Stimulated activated CD4-positive, alpha-beta T cell treated with anti-CD3 and anti-CD28 coated beads, Interleukin-15, amount 100 ng/mL, for 48 hours (primary cell): ENCODE measurements around the gene ATXN10.
"Not testable (repeated sequence)": the region's sequence is repeated elsewhere in the genome, so short reads cannot be mapped to it uniquely, and the experiment has no call there.

Source experiments
- DNase-seq, 2 donors: peaks; one replicate each; pipeline ENCODE4 v3.0.0-alpha.2; 2020; ENCODE audit warnings: low read depth in 2 of 2

The ATXN10 gene, protein sequence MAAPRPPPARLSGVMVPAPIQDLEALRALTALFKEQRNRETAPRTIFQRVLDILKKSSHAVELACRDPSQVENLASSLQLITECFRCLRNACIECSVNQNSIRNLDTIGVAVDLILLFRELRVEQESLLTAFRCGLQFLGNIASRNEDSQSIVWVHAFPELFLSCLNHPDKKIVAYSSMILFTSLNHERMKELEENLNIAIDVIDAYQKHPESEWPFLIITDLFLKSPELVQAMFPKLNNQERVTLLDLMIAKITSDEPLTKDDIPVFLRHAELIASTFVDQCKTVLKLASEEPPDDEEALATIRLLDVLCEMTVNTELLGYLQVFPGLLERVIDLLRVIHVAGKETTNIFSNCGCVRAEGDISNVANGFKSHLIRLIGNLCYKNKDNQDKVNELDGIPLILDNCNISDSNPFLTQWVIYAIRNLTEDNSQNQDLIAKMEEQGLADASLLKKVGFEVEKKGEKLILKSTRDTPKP

GRCh38 chr22:45671783-45672563 lies at the start of gene ATXN10:
ATXN10 (plus strand) TSS chr22:45671834; CDS start chr22:45672064, 230 bp downstream.
- DNase-seq = peak; percentile 47 to 67

DNA sequence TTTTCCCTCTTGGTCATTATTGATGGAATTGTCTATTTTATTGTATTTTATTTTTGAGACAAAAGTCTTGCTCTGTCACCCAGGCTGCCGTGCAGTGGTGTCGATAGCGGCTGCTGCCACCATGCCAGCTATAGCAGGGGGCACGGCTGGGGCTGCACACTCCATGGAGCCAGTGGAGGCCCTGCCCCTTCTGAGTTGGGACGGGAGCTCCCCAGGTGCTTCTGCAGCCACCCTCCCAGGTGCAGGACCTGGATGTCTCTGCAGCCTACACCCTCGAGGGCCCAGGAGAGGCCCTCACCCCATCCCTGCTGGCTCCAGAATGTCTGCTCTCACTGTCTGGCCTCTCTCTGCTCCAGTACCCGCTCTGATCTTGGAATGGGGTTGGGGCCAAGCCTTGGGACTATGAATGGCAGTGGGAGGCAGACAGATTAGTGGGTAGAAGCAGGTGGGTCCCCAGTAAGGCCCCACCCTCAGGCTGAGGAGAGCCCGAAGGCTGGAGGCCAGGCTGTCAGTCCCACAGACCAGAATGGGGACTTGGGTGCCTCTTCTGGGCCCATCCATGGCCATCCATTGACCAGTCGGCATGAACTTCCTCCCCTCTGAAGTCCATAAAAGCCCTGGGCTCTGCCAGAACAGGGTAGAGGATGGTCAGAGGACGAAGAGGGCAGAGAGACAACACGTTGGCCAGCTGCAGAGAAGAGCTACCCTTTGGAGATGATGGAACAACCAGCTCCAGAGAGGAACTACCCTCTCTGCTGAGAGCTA lies 49.6 kb upstream of the ATXN10 start:
- DNase-seq = no peak

GRCh38 chr22:45623464-45624145 lies 48.0 kb upstream of the ATXN10 start:
- DNase-seq = not testable (repeated sequence)

DNA sequence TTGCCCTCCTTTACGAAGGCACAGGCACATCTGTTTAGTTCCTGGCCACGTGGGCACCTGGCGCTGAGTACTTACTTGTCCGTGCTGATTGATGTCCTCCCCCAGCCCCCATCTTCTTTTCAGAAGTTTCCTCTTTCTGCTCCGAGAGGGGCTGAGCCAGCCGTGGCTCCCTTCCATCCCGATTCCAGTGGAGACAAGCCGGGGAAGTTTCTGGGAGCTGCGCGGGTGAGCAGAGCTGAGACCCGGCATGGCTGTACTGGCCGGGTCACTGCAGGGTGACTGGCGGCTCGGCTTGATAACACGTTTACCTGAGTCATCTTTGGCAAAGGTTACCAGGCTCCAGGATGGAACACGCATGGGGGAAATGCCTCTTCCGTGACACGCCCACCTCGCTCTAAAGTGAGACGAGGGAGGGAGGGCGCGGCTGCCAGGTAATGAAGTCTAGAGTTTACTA lies 45.4 kb upstream of the ATXN10 start:
- DNase-seq = no peak

DNA sequence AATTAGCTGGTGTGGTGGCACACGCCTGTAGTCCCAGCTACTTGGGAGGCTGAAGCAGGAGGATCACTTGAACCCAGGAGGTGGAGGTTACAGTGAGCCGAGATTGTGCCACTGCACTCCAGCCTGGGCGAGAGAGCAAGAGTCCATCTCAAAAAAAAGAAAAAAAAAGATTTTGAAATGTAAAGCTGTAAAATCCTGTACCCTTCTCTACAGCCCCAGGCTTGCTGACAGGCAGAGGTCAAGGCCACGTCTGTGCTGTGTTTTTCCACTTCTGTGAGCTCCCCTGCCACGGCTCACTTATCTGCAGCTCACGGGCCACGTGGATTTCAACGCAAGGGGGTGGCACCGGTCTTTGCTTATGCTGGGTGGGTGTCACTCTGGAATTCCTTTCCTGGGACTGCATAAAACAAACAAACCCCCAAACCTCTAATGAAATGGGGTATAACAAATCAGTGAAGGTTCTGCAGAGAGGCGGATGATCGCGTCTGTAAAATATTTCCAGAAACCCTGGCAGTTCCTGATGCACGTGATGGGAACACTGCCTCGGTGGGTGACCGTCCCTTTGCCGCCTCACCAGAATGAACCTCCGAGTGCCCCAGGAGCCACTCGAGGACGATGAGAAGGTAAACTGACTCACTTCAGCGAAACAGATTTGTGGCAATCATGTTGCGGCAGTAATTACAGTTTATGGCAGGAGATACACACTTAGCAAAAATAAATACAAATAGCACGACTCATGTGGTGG lies 44.0 kb upstream of the ATXN10 start:
- no peak for DNase-seq

- no peak for DNase-seq
These were observed 43.1 kb upstream of the ATXN10 start for GRCh38 chr22:45628515-45628914.

DNA sequence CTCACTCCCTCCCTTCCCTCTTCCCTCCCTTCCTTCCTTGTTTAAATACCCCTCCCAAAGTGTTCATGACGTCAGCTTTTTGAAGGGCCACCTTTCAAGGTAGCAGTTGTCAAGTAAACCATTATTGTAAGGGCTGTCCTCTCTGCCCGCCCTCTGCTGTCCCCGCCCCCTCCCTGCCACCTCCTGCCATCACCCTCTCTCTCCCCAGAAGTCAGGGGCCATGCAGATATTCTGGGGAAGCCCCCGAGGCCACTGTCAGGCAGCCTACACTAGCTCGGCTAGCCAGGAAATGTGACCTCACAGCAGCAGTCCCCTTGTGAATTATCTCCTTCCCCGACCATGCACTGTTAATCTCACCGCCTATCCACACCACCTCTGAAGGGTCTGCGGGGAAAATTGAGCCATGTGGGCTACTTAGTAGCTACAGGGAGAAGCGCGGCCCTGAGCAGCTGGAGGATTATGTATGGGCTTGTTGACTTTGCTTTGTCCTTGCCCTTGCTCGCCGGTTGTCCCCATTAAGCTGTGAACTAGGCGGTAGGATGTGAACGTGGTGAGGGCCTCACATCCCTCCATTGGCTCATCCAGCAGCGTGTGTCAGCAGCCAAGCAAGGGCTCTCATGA lies 42.1 kb upstream of the ATXN10 start:
- DNase-seq = no peak

GRCh38 chr22:45630436-45630835 lies 41.2 kb upstream of the ATXN10 start:
- no peak for DNase-seq

DNA sequence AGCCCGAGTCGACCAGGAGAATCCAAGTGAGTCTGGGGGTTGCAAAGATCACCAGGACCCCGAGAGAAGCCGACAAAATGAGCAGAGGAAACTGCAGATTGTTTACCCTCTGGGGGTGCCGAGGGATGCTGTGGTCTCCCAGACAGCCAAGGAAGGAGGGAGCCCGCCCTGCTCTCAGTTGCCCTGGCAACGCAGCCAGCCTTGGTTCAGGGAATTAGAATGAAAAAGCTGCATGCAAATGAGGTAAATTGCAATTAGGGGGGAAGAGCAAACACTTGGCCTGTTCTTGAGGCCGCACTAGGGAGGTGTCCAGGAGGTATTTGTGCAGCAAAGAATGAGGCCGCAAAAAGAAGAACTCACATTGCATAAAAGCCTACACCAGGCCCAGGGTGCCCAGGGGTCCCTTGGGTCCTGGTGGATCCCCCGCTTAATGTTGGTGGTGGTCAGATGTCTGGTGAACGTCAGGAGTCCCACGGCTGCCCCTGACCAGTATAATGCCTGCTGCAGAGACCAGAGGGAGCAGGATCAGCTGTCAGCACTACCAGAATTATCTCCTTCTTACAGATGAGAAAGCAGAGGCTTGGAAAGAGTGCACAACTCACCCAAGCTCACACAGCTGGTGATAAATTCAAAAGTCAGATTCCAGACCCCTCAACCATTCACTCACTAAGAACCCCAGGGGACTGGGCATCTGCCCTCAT lies 40.3 kb upstream of the ATXN10 start:
- no peak for DNase-seq

GRCh38 chr22:45631841-45632238 lies 39.8 kb upstream of the ATXN10 start:
- no peak for DNase-seq

DNA sequence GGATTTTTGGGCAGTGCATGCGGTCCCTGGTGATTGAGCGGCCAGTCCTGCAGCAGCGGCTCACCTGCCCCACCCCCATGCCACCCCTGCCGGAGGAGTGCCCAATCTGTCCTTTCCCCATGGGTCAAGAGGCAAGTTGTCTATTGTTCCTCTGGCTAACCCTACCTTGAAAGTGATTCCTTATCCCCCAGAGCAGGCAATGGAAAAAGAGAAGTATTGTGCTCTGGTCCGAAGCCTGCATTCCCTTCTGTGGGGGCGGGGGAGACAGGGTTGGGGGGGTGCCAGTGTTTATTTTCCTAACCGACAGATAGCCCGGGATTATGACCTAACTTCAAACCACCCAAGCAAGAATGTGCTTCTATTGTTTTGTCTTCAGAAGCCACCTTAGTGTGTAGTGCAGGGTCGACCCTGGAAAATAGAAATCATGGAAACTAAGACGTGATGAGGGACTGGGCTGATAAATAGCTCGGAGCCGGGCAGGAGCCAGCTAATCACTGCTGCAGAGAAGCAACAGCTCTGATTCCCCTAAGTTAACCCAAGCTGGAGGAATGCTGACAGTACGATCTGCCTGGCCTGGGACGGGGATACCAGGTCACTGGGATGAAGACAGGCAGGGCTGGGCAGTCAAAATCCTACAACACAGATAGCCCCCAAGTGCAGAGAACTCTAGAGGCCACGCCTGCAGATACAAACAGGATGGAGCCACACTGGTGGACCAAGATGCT lies 38.7 kb upstream of the ATXN10 start:
- no peak for DNase-seq

- no peak for DNase-seq
These were observed 35.0 kb upstream of the ATXN10 start for GRCh38 chr22:45636683-45637082.

- no peak for DNase-seq
These were observed 33.4 kb upstream of the ATXN10 start for GRCh38 chr22:45638197-45638596.

GRCh38 chr22:45638834-45639746 lies 32.5 kb upstream of the ATXN10 start:
- no peak for DNase-seq

DNA sequence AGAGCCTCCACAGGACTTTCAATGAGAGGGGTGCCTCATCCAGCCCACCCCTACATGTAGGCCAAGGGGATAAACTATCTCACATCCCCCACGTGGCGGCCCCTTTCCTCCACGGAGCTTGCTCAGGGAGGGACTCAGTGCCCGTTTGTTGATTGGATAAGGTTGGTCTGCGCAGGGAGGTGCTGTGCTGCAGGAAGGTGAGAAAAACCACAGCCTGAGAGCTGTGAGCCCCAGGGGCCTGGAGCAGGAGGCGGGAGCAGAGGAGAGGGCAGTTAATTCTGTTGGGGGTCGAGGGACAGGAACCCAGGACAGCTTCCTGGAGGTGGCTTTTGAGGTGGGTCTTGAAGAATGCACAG lies 31.9 kb upstream of the ATXN10 start:
- no peak for DNase-seq

DNA sequence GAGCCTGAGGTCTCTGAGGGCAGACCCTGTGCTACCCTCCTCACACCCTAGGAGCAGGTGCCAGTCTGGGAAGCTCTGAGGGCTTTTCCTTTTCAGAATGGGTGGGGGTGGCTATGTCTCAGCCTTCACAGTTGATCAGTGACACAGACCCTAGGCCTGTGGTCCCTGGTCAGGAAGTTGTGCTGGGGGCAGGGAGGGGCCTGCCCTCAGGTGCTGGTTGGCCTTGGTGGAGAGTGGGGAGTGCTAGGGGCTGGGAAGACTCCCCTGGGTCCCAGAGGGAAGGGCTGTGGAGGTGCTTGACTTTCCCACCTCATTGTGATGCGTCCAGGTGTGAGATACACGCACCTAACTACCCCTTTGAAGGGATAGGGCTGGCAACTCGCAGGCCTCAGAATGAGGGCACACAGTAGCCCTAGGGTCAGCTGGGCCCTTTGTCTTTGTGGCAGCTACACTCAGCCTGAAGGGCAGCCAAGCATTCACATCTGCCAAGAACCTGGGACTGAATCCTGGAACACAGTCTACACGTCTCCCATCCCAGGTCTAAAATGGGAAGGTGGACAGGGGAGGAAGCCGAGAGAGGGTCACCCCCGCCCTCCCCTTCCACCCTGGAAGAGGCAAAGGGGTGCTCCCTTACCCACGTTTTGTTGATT lies 31.2 kb upstream of the ATXN10 start:
- no peak for DNase-seq

DNA sequence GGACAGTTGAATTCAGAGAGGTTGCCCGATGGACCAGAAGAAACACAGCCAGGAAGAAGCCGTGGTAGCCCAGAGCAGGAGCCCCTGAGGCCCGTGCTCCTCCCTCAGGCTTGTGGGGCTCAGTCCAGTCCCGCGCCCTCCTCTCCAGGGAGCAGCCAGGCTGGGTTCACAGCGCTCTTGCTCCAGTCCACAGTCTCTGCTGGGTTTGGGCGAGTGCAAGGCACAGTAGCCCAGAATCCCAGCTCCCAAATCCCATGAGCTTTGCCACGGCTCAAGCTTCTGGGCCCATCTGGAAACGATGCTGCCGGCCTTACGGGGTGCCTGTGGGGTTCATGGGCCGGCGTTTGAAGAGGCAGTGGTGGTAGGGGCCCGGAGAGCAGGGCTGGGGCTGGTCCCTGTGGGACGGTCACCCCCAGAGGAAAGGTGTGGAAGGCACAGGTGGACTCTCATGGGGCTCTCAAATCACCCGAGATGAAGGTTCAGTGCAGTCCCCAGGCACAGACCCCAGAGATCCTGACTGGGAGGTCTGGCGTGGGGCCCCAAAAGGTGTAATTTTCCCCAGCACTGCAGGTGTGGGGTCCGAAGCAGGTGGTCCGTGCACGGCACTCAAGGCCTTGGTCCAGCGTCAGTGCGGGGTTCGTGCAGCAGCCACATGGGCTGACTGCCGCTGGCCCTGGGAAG lies 30.6 kb upstream of the ATXN10 start:
- no peak for DNase-seq
